AG04449 (cell line): Measurements from ENCODE around the gene CDK12.
A peak's percentile ranks its signal among the peaks of the same experiment; 100 is the strongest.
"Not testable (repeated sequence)": the region's sequence is repeated elsewhere in the genome, so short reads cannot be mapped to it uniquely, and the experiment has no call there.

Experiments
- CTCF ChIA-PET: fragments of 350-600 bp; formaldehyde crosslinking; extraction: SDS; loops from one replicate; lab custom pipeline; 2021; ENCODE audit warnings: antibody characterized with exemption; lab: Yijun Ruan, JAX
- POLR2A ChIA-PET: fragments of 400-600, 350-600 bp; formaldehyde crosslinking; extraction: SDS; loops from one replicate; lab custom pipeline; 2020; ENCODE audit warnings: antibody characterized with exemption, inconsistent platforms; lab: Yijun Ruan, JAX
- DNase-seq: peaks from one replicate; pipeline ENCODE4 v3.0.0-alpha.2; 2010; ENCODE audit warnings: low read depth, low spot score
- H3K4me3 ChIP-seq: 2 replicates; pipeline ENCODE4 v1.5.1; 2011; ENCODE audit warnings: low read depth, mild to moderate bottlenecking, control low read depth, low read length
- TF ChIP-seq, protein P1 (sequence below): IDR thresholded peaks from one replicate; pipeline ENCODE4 v1.5.1; 2011; ENCODE audit warnings: mild to moderate bottlenecking, moderate library complexity, low read length, control low read depth, inconsistent platforms; ENCODE audit not compliant: insufficient read depth; ENCODE audit errors: missing control alignments

The CDK12 gene

DNA sequence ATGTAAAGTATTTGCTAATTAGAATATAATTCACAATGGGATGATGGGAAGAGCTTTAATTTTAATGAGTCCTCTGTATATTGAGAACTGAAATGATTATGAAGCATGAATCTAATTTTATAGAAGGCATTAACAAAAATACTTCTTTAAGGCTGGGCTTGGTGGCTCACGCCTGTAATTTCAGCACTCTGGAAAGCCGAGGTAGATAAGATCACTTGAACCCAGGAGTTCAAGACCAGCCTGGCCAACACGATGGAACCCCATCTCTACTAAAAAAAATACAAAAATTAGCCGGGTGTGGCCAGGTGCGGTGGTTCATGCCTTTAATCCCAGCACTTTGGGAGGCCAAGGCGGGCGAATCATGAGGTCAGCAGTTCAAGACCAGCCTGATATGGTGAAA lies 12.0 kb downstream of the CDK12 start:
- no peak overlapping the region for H3K4me3 ChIP-seq
- TF ChIP-seq, protein P1, sequence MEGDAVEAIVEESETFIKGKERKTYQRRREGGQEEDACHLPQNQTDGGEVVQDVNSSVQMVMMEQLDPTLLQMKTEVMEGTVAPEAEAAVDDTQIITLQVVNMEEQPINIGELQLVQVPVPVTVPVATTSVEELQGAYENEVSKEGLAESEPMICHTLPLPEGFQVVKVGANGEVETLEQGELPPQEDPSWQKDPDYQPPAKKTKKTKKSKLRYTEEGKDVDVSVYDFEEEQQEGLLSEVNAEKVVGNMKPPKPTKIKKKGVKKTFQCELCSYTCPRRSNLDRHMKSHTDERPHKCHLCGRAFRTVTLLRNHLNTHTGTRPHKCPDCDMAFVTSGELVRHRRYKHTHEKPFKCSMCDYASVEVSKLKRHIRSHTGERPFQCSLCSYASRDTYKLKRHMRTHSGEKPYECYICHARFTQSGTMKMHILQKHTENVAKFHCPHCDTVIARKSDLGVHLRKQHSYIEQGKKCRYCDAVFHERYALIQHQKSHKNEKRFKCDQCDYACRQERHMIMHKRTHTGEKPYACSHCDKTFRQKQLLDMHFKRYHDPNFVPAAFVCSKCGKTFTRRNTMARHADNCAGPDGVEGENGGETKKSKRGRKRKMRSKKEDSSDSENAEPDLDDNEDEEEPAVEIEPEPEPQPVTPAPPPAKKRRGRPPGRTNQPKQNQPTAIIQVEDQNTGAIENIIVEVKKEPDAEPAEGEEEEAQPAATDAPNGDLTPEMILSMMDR: no peak
- DNase-seq: no peak
- ChIA-PET CTCF (interaction anchor here (0.9 to 1.2 kb wide), 2 partner anchors 13 to 203 kb away, joined by 4 to 5 read pairs; no protein-coding TSS in a partner anchor), POLR2A (no interaction called here)

GRCh38 chr17:39479631-39480030 lies 18.3 kb downstream of the CDK12 start:
- DNase-seq, POLR2A ChIA-PET, H3K4me3 ChIP-seq: not testable (repeated sequence)
- CTCF ChIA-PET: interaction anchor here (0.6 to 1.8 kb wide), 3 partner anchors 9 to 209 kb away, joined by 3 to 5 read pairs (median 4); no protein-coding TSS in a partner anchor

GRCh38 chr17:39483506-39483905 lies 22.2 kb downstream of the CDK12 start:
- no peak overlapping the region for H3K4me3 ChIP-seq
- no peak for DNase-seq
- ChIA-PET POLR2A (no interaction called here), CTCF (interaction anchor here (0.8 kb wide), 1 partner anchor 14 kb away, joined by 3 read pairs; no protein-coding TSS in a partner anchor)
- TF ChIP-seq, protein P1: no peak

GRCh38 chr17:39484178-39484577 lies 22.9 kb downstream of the CDK12 start:
- no peak overlapping the region for H3K4me3 ChIP-seq
- ChIA-PET CTCF (interaction anchor here (0.8 kb wide), 1 partner anchor 13 kb away, joined by 3 read pairs; no protein-coding TSS in a partner anchor), POLR2A (interaction anchor here (0.7 kb wide), 1 partner anchor 496 kb away, joined by 3 read pairs; no protein-coding TSS in a partner anchor)
- TF ChIP-seq, protein P1: no peak
- DNase-seq: no peak

GRCh38 chr17:39485555-39485954 lies 24.3 kb downstream of the CDK12 start:
- CTCF ChIA-PET: interaction anchor here (0.6 to 1.3 kb wide), 4 partner anchors 12 to 138 kb away, joined by 3 to 5 read pairs (median 4); partner anchors contain the start of gene CDK12
- TF ChIP-seq, protein P1: no peak
- H3K4me3 ChIP-seq: no peak overlapping the region
- peak; percentile 89 for DNase-seq
- POLR2A ChIA-PET: interaction anchor here (0.6 to 1.5 kb wide), 6 partner anchors 8 to 286 kb away, joined by 3 to 11 read pairs (median 3); partner anchors contain the start of genes CDK12 and RPL19

- no peak for DNase-seq
- POLR2A ChIA-PET: interaction anchor here (0.6 to 1.5 kb wide), 4 partner anchors 9 to 222 kb away, joined by 3 to 11 read pairs (median 4); partner anchors contain the start of gene CDK12
- TF ChIP-seq, protein P1: no peak
- H3K4me3 ChIP-seq: no peak overlapping the region
- CTCF ChIA-PET: interaction anchor here (0.7 to 1.3 kb wide), 3 partner anchors 13 to 137 kb away, joined by 3 to 5 read pairs (median 5); partner anchors contain the start of gene CDK12
Observed at GRCh38 chr17:39486242-39486641, 25.0 kb downstream of the CDK12 start.

- not testable (repeated sequence) for DNase-seq, H3K4me3 ChIP-seq
- POLR2A ChIA-PET: interaction anchor here (1.0 to 1.4 kb wide), 2 partner anchors 25 to 27 kb away, joined by 3 read pairs; no protein-coding TSS in a partner anchor
- CTCF ChIA-PET: interaction anchor here (1.9 kb wide), 1 partner anchor 13 kb away, joined by 4 read pairs; no protein-coding TSS in a partner anchor
Observed at GRCh38 chr17:39487490-39487889, 26.2 kb downstream of the CDK12 start.
